IMR-90 (cell line): ENCODE data around the gene IL1RAPL1. TPM values are rescaled to one million over a fixed set of nuclear protein-coding genes. Genes with fewer than 3 reads are reported as not detected.

Experiments used
- ATAC-seq: fragments of 200-7000 bp; cut with Tn5 transposase; 2 replicates; pipeline ENCODE4 v1.9.1; 2020; ENCODE audit warnings: low read depth, mild to moderate bottlenecking, moderate library complexity
- BruUV-seq: library from RNA; stranded (reverse); fragments of 400-500 nt; replicated peaks from 2 replicates; lab custom pipeline; 2021; lab: Mats Ljungman, UMichigan
- CTCF ChIA-PET: fragments of 300-600 bp; formaldehyde crosslinking; extraction: SDS; loops from one replicate; lab custom pipeline; 2021; ENCODE audit warnings: antibody characterized with exemption; lab: Yijun Ruan, JAX
- POLR2A ChIA-PET: fragments of 300-600 bp; sonication (Branson Sonifier 250); formaldehyde crosslinking; loops from one replicate; lab custom pipeline; 2022; ENCODE audit warnings: antibody characterized with exemption; ENCODE audit not compliant: unreplicated experiment; lab: Charles Lee
- DNase-seq: peaks from one replicate; pipeline ENCODE4 v3.0.0; 2013
- H2AFZ ChIP-seq: replicated peaks from 2 replicates; pipeline ENCODE3; 2013; ENCODE audit warnings: low read length, mild to moderate bottlenecking; ENCODE audit not compliant: poor library complexity
- H2AK5ac ChIP-seq: 2 replicates; pipeline ENCODE4 v1.6.1; 2013; ENCODE audit warnings: low read depth, low read length, inconsistent platforms
- H2AK9ac ChIP-seq: replicated peaks from 2 replicates; pipeline ENCODE3; 2013; ENCODE audit warnings: mild to moderate bottlenecking, low read depth, low read length, moderate library complexity; ENCODE audit not compliant: poor library complexity
- H2BK120ac ChIP-seq: 2 replicates; pipeline ENCODE4 v1.6.1; 2013; ENCODE audit warnings: low read depth, low read length, inconsistent platforms
- H2BK15ac ChIP-seq: 3 replicates; pipeline ENCODE4 v1.6.1; 2013; ENCODE audit warnings: low read depth, low read length, inconsistent platforms
- H2BK20ac ChIP-seq: 2 replicates; pipeline ENCODE4 v1.6.1; 2013; ENCODE audit warnings: low read depth, mild to moderate bottlenecking, inconsistent platforms, low read length, moderate library complexity
- H2BK5ac ChIP-seq: 2 replicates; pipeline ENCODE4 v1.6.1; 2013; ENCODE audit warnings: mild to moderate bottlenecking, low read depth, low read length, inconsistent platforms; ENCODE audit not compliant: poor library complexity, severe bottlenecking
- H3K14ac ChIP-seq: replicated peaks from 2 replicates; pipeline ENCODE4 v1.6.1; 2013; ENCODE audit warnings: low read depth, low read length, inconsistent platforms
- H3K18ac ChIP-seq: 2 replicates; pipeline ENCODE4 v1.6.1; 2013; ENCODE audit warnings: low read depth, low read length, control low read depth
- H3K23ac ChIP-seq: 2 replicates; pipeline ENCODE4 v1.6.1; 2013; ENCODE audit warnings: low read depth, low read length, inconsistent platforms
- H3K27ac ChIP-seq: 2 replicates; pipeline ENCODE4 v1.5.1; 2013; ENCODE audit warnings: mild to moderate bottlenecking, control low read depth, low read length; ENCODE audit not compliant: insufficient read depth
- H3K27me3 ChIP-seq: 2 replicates; pipeline ENCODE4 v1.6.1; 2013; ENCODE audit warnings: low read length; ENCODE audit not compliant: control insufficient read depth, insufficient read depth
- H3K36me3 ChIP-seq: 2 replicates; pipeline ENCODE4 v1.6.1; 2013; ENCODE audit warnings: low read length, mixed read lengths; ENCODE audit not compliant: control insufficient read depth, insufficient read depth
- H3K4ac ChIP-seq: 2 replicates; pipeline ENCODE4 v1.6.1; 2013; ENCODE audit warnings: low read depth, low read length, inconsistent platforms
- H3K4me1 ChIP-seq: 2 replicates; pipeline ENCODE4 v1.6.1; 2013; ENCODE audit warnings: low read length, mixed read lengths; ENCODE audit not compliant: control insufficient read depth, insufficient read depth
- H3K4me2 ChIP-seq: 2 replicates; pipeline ENCODE4 v1.6.1; 2013; ENCODE audit warnings: low read depth, mild to moderate bottlenecking, control low read depth, low read length, moderate library complexity
- H3K4me3 ChIP-seq: 2 replicates; pipeline ENCODE4 v1.5.1; 2013; ENCODE audit warnings: low read depth, mild to moderate bottlenecking, control low read depth, low read length, moderate library complexity; ENCODE audit not compliant: insufficient read depth
- H3K56ac ChIP-seq: 2 replicates; pipeline ENCODE4 v1.6.1; 2013; ENCODE audit warnings: low read length, inconsistent platforms; ENCODE audit not compliant: insufficient read depth; ENCODE audit errors: extremely low read depth
- H3K79me1 ChIP-seq, 2 experiments: 2 replicates each; pipeline ENCODE4 v1.6.1; 2013; ENCODE audit warnings: low read length in 2 of 2, inconsistent platforms in 1 of 2, low read depth in 1 of 2
- H3K9ac ChIP-seq: 2 replicates; pipeline ENCODE4 v1.6.1; 2013; ENCODE audit warnings: low read depth, low read length, control low read depth
- H3K9me1 ChIP-seq: 2 replicates; pipeline ENCODE4 v1.6.1; 2013; ENCODE audit warnings: low read length, inconsistent platforms; ENCODE audit not compliant: insufficient read depth
- H3K9me3 ChIP-seq: 2 replicates; pipeline ENCODE4 v1.6.1; 2013; ENCODE audit warnings: low read length; ENCODE audit not compliant: control insufficient read depth, insufficient read depth
- H4K20me1 ChIP-seq: 2 replicates; pipeline ENCODE4 v1.6.1; 2013; ENCODE audit warnings: low read length, inconsistent platforms; ENCODE audit not compliant: insufficient read depth
- H4K5ac ChIP-seq: 2 replicates; pipeline ENCODE4 v1.6.1; 2013; ENCODE audit warnings: mild to moderate bottlenecking, low read depth, low read length, control low read depth
- H4K8ac ChIP-seq, 2 experiments: 2 replicates each; pipeline ENCODE4 v1.6.1; 2013; ENCODE audit warnings: low read depth in 2 of 2, low read length in 2 of 2, control low read depth in 1 of 2, inconsistent platforms in 1 of 2
- H4K91ac ChIP-seq: 2 replicates; pipeline ENCODE4 v1.6.1; 2013; ENCODE audit warnings: low read depth, low read length, inconsistent platforms; ENCODE audit not compliant: insufficient read depth
- BHLHE40 ChIP-seq: fragments of 150-350 bp; IDR thresholded peaks from 2 replicates; pipeline ENCODE4 v1.6.1; 2016; ENCODE audit warnings: mild to moderate bottlenecking, low read depth, low read length
- CEBPB ChIP-seq: IDR thresholded peaks from 2 replicates; pipeline ENCODE4 v1.6.1; 2012; ENCODE audit warnings: low read depth, low read length, improper control_type of control experiment
- FOS ChIP-seq: fragments of 150-350 bp; IDR thresholded peaks from 2 replicates; pipeline ENCODE4 v1.6.1; 2016; ENCODE audit warnings: low read depth, low read length
- MAFK ChIP-seq: IDR thresholded peaks from 2 replicates; pipeline ENCODE4 v1.6.1; 2012; ENCODE audit warnings: low read depth, low read length, improper control_type of control experiment
- MAZ ChIP-seq: IDR thresholded peaks from 2 replicates; pipeline ENCODE4 v1.6.1; 2012; ENCODE audit warnings: low read depth, mild to moderate bottlenecking, low read length, improper control_type of control experiment, moderate library complexity, borderline replicate concordance
- NFE2L2 ChIP-seq: fragments of 150-350 bp; IDR thresholded peaks from 2 replicates; pipeline ENCODE4 v1.6.1; 2016; ENCODE audit warnings: low read depth, mild to moderate bottlenecking, low read length
- RAD21 ChIP-seq: IDR thresholded peaks from 2 replicates; pipeline ENCODE4 v1.6.1; 2012; ENCODE audit warnings: low read length, improper control_type of control experiment
- RFX5 ChIP-seq: IDR thresholded peaks from 2 replicates; pipeline ENCODE4 v1.8.0; 2012; ENCODE audit warnings: low read depth, mild to moderate bottlenecking, low read length, moderate library complexity
- SMC3 ChIP-seq: fragments of 150-350 bp; IDR thresholded peaks from 2 replicates; pipeline ENCODE4 v1.6.1; 2016; ENCODE audit warnings: low read depth, mild to moderate bottlenecking, antibody characterized with exemption, low read length, moderate library complexity
- USF2 ChIP-seq: fragments of 150-350 bp; IDR thresholded peaks from 2 replicates; pipeline ENCODE4 v1.6.1; 2017; ENCODE audit warnings: mild to moderate bottlenecking, antibody characterized with exemption, low read length, low read depth
- WGBS, 2 experiments: methylation state at CpG; one replicate each; pipeline versions ENCODE4 v1.1.5 to v1.1.7; 2013; ENCODE audit warnings: missing lambda C conversion rate in 2 of 2; ENCODE audit not compliant: insufficient read length in 1 of 2; ENCODE audit errors: extremely low coverage in 2 of 2; 5-methylcytosine and 5-hydroxymethylcytosine counted together
- dilution Hi-C: fragments of 300-500 bp; cut with HindIII; formaldehyde crosslinking; loops from one replicate; pipeline ENCODE4 v1.14.3; 2018; ENCODE audit warnings: low sequenced_read_pairs; ENCODE audit not compliant: unreplicated experiment
- in situ Hi-C: fragments of 300-500 bp; cut with MboI; formaldehyde crosslinking; loops from 3 replicates; pipeline ENCODE4 v1.14.3; 2019; ENCODE audit warnings: low sequenced_read_pairs, inconsistent platforms, mixed read lengths
- intact Hi-C: fragments of 100-400 bp; cut with micrococcal nuclease; formaldehyde crosslinking; loops from 2 replicates; pipeline ENCODE4 v1.10.0; 2022
- polyA plus RNA-seq, 3 experiments: library from polyadenylated mRNA; depleted of rRNA; stranded (reverse); fragments of >200 nt; gene quantifications; 2 replicates each; pipeline ENCODE4 v1.2.3, GENCODE V29; 2012; ENCODE audit warnings: low replicate concordance in 1 of 3
- total RNA-seq: library from RNA; depleted of rRNA; stranded (reverse); fragments of >200 nt; gene quantifications from 2 replicates; pipeline ENCODE4 v1.2.3, GENCODE V29; 2012
- TF ChIP-seq, protein P1 (sequence below): conservative IDR thresholded peaks from 2 replicates; pipeline ENCODE4 v1.5.1; 2012; ENCODE audit warnings: mild to moderate bottlenecking, low read depth, low read length, improper control_type of control experiment
- TF ChIP-seq, protein P2 (sequence below): fragments of 150-350 bp; IDR thresholded peaks from 2 replicates; pipeline ENCODE4 v1.6.1; 2016; ENCODE audit warnings: low read depth, mild to moderate bottlenecking, low read length, moderate library complexity, borderline replicate concordance

Gene IL1RAPL1
- total and polyA plus RNA-seq, 2 of the 4 experiments (the other 2 are of a cell fraction) = 1.5 to 9.0 TPM

DNA sequence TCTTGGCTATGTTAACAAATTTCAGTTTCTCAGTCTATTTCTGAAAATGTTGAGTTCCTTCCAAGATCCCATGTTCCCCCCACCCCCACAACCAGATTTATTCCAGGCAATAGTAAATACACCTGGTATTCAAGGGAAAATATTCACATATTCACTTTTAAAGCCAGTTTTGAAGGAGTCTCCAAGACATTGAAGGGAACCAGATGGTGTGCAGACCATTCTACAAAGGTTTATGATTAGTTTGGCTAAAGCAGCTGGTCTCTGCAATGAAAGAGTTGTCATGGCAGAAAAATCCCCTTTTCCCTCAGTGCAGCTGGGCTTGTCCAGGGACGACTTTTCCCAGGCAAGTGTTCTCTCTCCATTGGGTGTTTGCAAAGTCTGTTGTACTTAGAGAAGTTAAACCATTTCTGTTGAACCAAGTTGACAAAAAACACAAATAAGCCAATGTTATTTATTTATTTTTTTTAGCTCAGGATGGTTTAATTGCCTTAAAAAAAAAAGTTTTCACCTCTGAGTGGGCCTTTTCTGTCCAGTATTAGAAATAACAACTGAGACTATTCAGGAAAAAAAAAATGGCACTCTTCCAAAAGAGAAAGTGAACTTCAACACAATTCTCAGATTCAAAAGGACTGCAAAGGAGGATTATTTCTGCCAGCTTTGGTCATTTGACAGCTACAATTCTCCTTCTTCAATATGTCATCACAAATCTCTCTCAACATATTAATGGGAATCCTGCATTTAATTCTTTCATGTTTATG lies 410.6 kb downstream of the IL1RAPL1 start (continued):
- TF ChIP-seq RFX5 = no peak

- Histone ChIP-seq H3K4me2 (no peak overlapping the region), H3K56ac (no peak overlapping the region), H3K9me1 (no peaks in the 10 kb centered on the region), H3K18ac (no peak overlapping the region), H3K27ac (no peak overlapping the region), H3K4me1 (no peaks in the 10 kb centered on the region), H4K8ac (no peak overlapping the region), H2BK15ac (no peak overlapping the region), H3K79me1 (no peaks in the 10 kb centered on the region), H2BK20ac (no peak overlapping the region), H3K4ac (no peak overlapping the region), H2AK9ac (no peak overlapping the region), H2AFZ (no peak overlapping the region), H4K5ac (no peak overlapping the region), H3K27me3 (no peaks in the 10 kb centered on the region), H2BK5ac (no peak overlapping the region), H4K20me1 (no peaks in the 10 kb centered on the region), H4K91ac (no peak overlapping the region), H3K9me3 (no peaks in the 10 kb centered on the region), H3K23ac (no peak overlapping the region), H2BK120ac (no peak overlapping the region), H3K4me3 (no peak overlapping the region), H3K36me3 (no peaks in the 10 kb centered on the region), H2AK5ac (no peak overlapping the region), H3K9ac (no peak overlapping the region), H3K14ac (no peak overlapping the region)
- no TSS peak for BruUV-seq
- dilution Hi-C loops (no loop called here), intact Hi-C loops (loop anchor here (5.0 kb wide), 1 partner anchor 171 kb away; no protein-coding TSS in a partner anchor), in situ Hi-C loops (no loop called here)
- CTCF ChIA-PET = interaction anchor here (1.1 kb wide), 1 partner anchor 69 kb away, joined by 4 read pairs; no protein-coding TSS in a partner anchor
- no CpG with 5 or more reads among the region's 3 CpGs for WGBS, 2 experiments
- no peak for DNase-seq
- POLR2A ChIA-PET = no interaction called here
- no peak for ATAC-seq
- TF ChIP-seq, protein P1, sequence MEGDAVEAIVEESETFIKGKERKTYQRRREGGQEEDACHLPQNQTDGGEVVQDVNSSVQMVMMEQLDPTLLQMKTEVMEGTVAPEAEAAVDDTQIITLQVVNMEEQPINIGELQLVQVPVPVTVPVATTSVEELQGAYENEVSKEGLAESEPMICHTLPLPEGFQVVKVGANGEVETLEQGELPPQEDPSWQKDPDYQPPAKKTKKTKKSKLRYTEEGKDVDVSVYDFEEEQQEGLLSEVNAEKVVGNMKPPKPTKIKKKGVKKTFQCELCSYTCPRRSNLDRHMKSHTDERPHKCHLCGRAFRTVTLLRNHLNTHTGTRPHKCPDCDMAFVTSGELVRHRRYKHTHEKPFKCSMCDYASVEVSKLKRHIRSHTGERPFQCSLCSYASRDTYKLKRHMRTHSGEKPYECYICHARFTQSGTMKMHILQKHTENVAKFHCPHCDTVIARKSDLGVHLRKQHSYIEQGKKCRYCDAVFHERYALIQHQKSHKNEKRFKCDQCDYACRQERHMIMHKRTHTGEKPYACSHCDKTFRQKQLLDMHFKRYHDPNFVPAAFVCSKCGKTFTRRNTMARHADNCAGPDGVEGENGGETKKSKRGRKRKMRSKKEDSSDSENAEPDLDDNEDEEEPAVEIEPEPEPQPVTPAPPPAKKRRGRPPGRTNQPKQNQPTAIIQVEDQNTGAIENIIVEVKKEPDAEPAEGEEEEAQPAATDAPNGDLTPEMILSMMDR = no peak
- TF ChIP-seq NFE2L2 = no peak
- TF ChIP-seq RAD21 = no peak
- TF ChIP-seq MAFK = no peak
- TF ChIP-seq MAZ = no peak
- no peak for TF ChIP-seq RFX5
- TF ChIP-seq SMC3 = no peak
- TF ChIP-seq, protein P2, sequence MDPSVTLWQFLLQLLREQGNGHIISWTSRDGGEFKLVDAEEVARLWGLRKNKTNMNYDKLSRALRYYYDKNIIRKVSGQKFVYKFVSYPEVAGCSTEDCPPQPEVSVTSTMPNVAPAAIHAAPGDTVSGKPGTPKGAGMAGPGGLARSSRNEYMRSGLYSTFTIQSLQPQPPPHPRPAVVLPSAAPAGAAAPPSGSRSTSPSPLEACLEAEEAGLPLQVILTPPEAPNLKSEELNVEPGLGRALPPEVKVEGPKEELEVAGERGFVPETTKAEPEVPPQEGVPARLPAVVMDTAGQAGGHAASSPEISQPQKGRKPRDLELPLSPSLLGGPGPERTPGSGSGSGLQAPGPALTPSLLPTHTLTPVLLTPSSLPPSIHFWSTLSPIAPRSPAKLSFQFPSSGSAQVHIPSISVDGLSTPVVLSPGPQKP = no peak
- no peak for TF ChIP-seq BHLHE40
- TF ChIP-seq FOS = no peak
- TF ChIP-seq CEBPB = no peak
- TF ChIP-seq USF2 = no peak
Measured at GRCh38 chrX:28998609-28999135, 411.4 kb downstream of the IL1RAPL1 start.
